GM23338 (cell line): ENCODE data around the gene ERCC1. TPM values are rescaled to one million over a fixed set of nuclear protein-coding genes. Genes with fewer than 3 reads are reported as not detected.

Source experiments
- ATAC-seq: fragments of 200-7000 bp; cut with Tn5 transposase; 3 replicates; pipeline ENCODE4 v1.9.1; 2020
- DNase-seq: peaks from one replicate; pipeline ENCODE4 v3.0.0-alpha.2; 2015; ENCODE audit warnings: low spot score
- H2AFZ ChIP-seq: fragments of 200-600 bp; sonication (generic); 2 replicates; pipeline ENCODE4 v1.8.0; 2016; ENCODE audit warnings: antibody characterized with exemption, mild to moderate bottlenecking, moderate library complexity
- H3F3A ChIP-seq: fragments of 200-600 bp; sonication (generic); replicated peaks from 2 replicates; pipeline ENCODE4 v1.8.0; 2017; ENCODE audit warnings: antibody characterized with exemption, mixed run types, low read depth
- H3K27ac ChIP-seq: fragments of 200-600 bp; sonication (generic); 2 replicates; pipeline ENCODE4 v1.6.1; 2016; ENCODE audit warnings: low read depth
- H3K27me3 ChIP-seq: fragments of 200-600 bp; sonication (generic); 2 replicates; pipeline ENCODE4 v1.8.0; 2016; ENCODE audit warnings: mild to moderate bottlenecking, mixed run types, moderate library complexity; ENCODE audit not compliant: insufficient read depth
- H3K36me3 ChIP-seq: fragments of 200-600 bp; sonication (generic); 2 replicates; pipeline ENCODE4 v1.8.0; 2016; ENCODE audit warnings: mild to moderate bottlenecking; ENCODE audit not compliant: insufficient read depth
- H3K4me1 ChIP-seq: fragments of 200-600 bp; sonication (generic); 2 replicates; pipeline ENCODE4 v1.8.0; 2016; ENCODE audit warnings: mild to moderate bottlenecking, moderate library complexity; ENCODE audit not compliant: insufficient read depth
- H3K4me2 ChIP-seq: fragments of 200-600 bp; sonication (generic); 2 replicates; pipeline ENCODE4 v1.7.1; 2017; ENCODE audit warnings: mixed run types
- H3K4me3 ChIP-seq: fragments of 200-600 bp; sonication (generic); 2 replicates; pipeline ENCODE4 v1.6.1; 2016; ENCODE audit warnings: mixed run types
- H3K79me2 ChIP-seq: fragments of 200-600 bp; sonication (generic); replicated peaks from 2 replicates; pipeline ENCODE4 v1.8.0; 2017; ENCODE audit warnings: mild to moderate bottlenecking; ENCODE audit not compliant: insufficient read depth
- H3K9me2 ChIP-seq: fragments of 200-600 bp; sonication (generic); 2 replicates; pipeline ENCODE4 v1.8.0; 2017; ENCODE audit not compliant: insufficient read depth
- H4K20me1 ChIP-seq: fragments of 200-600 bp; sonication (generic); replicated peaks from 2 replicates; pipeline ENCODE4 v1.8.0; 2017; ENCODE audit warnings: mild to moderate bottlenecking; ENCODE audit not compliant: insufficient read depth
- H3K27ac Mint-ChIP-seq: 2 replicates; pipeline ENCODE4 v1.8.0; 2020; ENCODE audit warnings: inconsistent platforms, mild to moderate bottlenecking, moderate library complexity, mixed read lengths
- H3K27me3 Mint-ChIP-seq: 3 replicates; pipeline ENCODE4 v1.8.0; 2022; ENCODE audit warnings: low read depth, mild to moderate bottlenecking, moderate library complexity, mixed read lengths, inconsistent platforms; ENCODE audit not compliant: insufficient read depth, poor library complexity
- H3K36me3 Mint-ChIP-seq: 3 replicates; pipeline ENCODE4 v1.8.0; 2021; ENCODE audit warnings: low read depth, mild to moderate bottlenecking, inconsistent platforms, moderate library complexity, mixed read lengths
- H3K4me1 Mint-ChIP-seq: 3 replicates; pipeline ENCODE4 v1.8.0; 2020; ENCODE audit warnings: mild to moderate bottlenecking, inconsistent platforms, mixed read lengths
- H3K4me3 Mint-ChIP-seq: 3 replicates; pipeline ENCODE4 v1.8.0; 2021; ENCODE audit warnings: moderate library complexity, mild to moderate bottlenecking, inconsistent platforms, mixed read lengths
- H3K9me3 Mint-ChIP-seq: 3 replicates; pipeline ENCODE4 v1.8.0; 2020; ENCODE audit warnings: moderate library complexity, mild to moderate bottlenecking, inconsistent platforms, mixed read lengths
- CTCF ChIP-seq, 2 experiments: fragments of 200-600 bp in 1 of 2; sonication (generic) in 1 of 2; conservative IDR thresholded peaks; 2 replicates each; pipeline versions ENCODE4 v1.5.1 to v1.6.1; 2016 to 2017; ENCODE audit warnings: antibody characterized with exemption in 2 of 2, low read depth in 2 of 2, mild to moderate bottlenecking in 2 of 2, moderate library complexity in 1 of 2
- EZH2phosphoT487 ChIP-seq: fragments of 200-600 bp; sonication (generic); IDR thresholded peaks from one replicate; pipeline ENCODE4 v1.8.1; 2018; ENCODE audit warnings: antibody characterized with exemption; ENCODE audit not compliant: unreplicated experiment
- JUNB ChIP-seq: IDR thresholded peaks from one replicate; pipeline ENCODE4 v1.6.1; 2016; ENCODE audit warnings: antibody characterized with exemption; ENCODE audit not compliant: unreplicated experiment
- REST ChIP-seq: IDR thresholded peaks from one replicate; pipeline ENCODE4 v1.6.1; 2018; ENCODE audit warnings: antibody characterized with exemption; ENCODE audit not compliant: unreplicated experiment
- STAT1 ChIP-seq: IDR thresholded peaks from one replicate; pipeline ENCODE4 v1.6.1; 2016; ENCODE audit warnings: antibody characterized with exemption; ENCODE audit not compliant: unreplicated experiment
- ZNF462 ChIP-seq: fragments of 250-450 bp; sonication (Bioruptor Pico); IDR thresholded peaks from 2 replicates; pipeline ENCODE4 v1.5.0; 2020; ENCODE audit warnings: mild to moderate bottlenecking, moderate library complexity
- polyA plus RNA-seq: library from polyadenylated mRNA; unstranded; fragments of >200 nt; fragmentation: Nextera tagmentation; extraction: Ambion mirVana; gene quantifications from 2 replicates; pipeline ENCODE4 v1.2.1, GENCODE V29; 2016
- total RNA-seq: library from RNA; depleted of rRNA; stranded (reverse); fragments of >200 nt; shearing (Covaris generic); gene quantifications from 2 replicates; pipeline ENCODE4 v1.2.3, GENCODE V29; 2014

ERCC1 gene
- total and polyA plus RNA-seq, 2 experiments from 2014 or later: 39.0 to 52.3 TPM

- H3K27me3 ChIP-seq: no peaks in the 10 kb centered on the region
- no peaks in the 10 kb centered on the region for H3K4me1 ChIP-seq
- H3K79me2 ChIP-seq: no peaks in the 10 kb centered on the region
- ATAC-seq (no peak), DNase-seq (no peak)
- H2AFZ ChIP-seq: no peak overlapping the region
- no peak overlapping the region; the same call in 2 of the 3 replicates for H3K4me3 Mint-ChIP-seq
- H3K36me3 ChIP-seq: no peaks in the 10 kb centered on the region
- H3K4me3 ChIP-seq: no peak overlapping the region
- no peak overlapping the region for H3K27ac Mint-ChIP-seq
- H3K9me3 Mint-ChIP-seq: no peaks in the 10 kb centered on the region; the same call in 2 of the 3 replicates
- H3K9me2 ChIP-seq: no peaks in the 10 kb centered on the region
- H3K4me1 Mint-ChIP-seq: no peaks in the 10 kb centered on the region; the same call in 1 of the 3 replicates
- H4K20me1 ChIP-seq: peaks cover 2% of the 10 kb centered on the region; the same call in 1 of the 2 replicates
- no peak overlapping the region for H3K4me2 ChIP-seq
- H3F3A ChIP-seq: 0 out of 2 replicates have a peak, but pooled peaks cover 6% of the 10 kb centered on the region
- H3K27ac ChIP-seq: no peak overlapping the region
- peaks cover 63% of the 10 kb centered on the region for H3K36me3 Mint-ChIP-seq
- TF ChIP-seq STAT1: no peak
- no peak for TF ChIP-seq CTCF (conservative IDR thresholded peaks at IDR 0.05; ENCODE audit: low read depth in 2 of 2)
- TF ChIP-seq ZNF462 (CRISPR knock-in tag): no peak
- H3K27me3 Mint-ChIP-seq: peaks cover 24% of the 10 kb centered on the region
Observed at GRCh38 chr19:45414468-45414867, 9.2 kb downstream of the ERCC1 start.

- Histone ChIP-seq H4K20me1 (peaks cover 2% of the 10 kb centered on the region; the same call in 1 of the 2 replicates), H3F3A (0 out of 2 replicates have a peak, but pooled peaks cover 6% of the 10 kb centered on the region), H3K4me3 (no peak overlapping the region), H3K4me2 (no peak overlapping the region), H3K36me3 (no peaks in the 10 kb centered on the region), H3K79me2 (no peaks in the 10 kb centered on the region), H3K9me2 (no peaks in the 10 kb centered on the region), H3K27ac (no peak overlapping the region), H2AFZ (no peak overlapping the region), H3K27me3 (no peaks in the 10 kb centered on the region), H3K4me1 (no peaks in the 10 kb centered on the region)
- no peak overlapping the region for H3K27ac Mint-ChIP-seq
- H3K27me3 Mint-ChIP-seq: peaks cover 23% of the 10 kb centered on the region
- ATAC-seq: no peak
- no peaks in the 10 kb centered on the region; the same call in 2 of the 3 replicates for H3K4me1 Mint-ChIP-seq
- peaks cover 69% of the 10 kb centered on the region for H3K36me3 Mint-ChIP-seq
- no peak for DNase-seq
- H3K4me3 Mint-ChIP-seq: no peak overlapping the region
- H3K9me3 Mint-ChIP-seq: no peaks in the 10 kb centered on the region; the same call in 2 of the 3 replicates
- TF ChIP-seq EZH2phosphoT487 (no peak), CTCF (conservative IDR thresholded peaks at IDR 0.05; ENCODE audit: low read depth in 2 of 2) (no peak), JUNB (no peak), REST (no peak)
Observed at GRCh38 chr19:45413497-45413896, 10.2 kb downstream of the ERCC1 start.
